Activated naive CD4-positive, alpha-beta T cell treated with Interleukin-2 at 50 U/mL for 16 hours (primary cell): Measurements from ENCODE around the gene ROBO1.

Experiments used
- DNase-seq: peaks from one replicate; pipeline ENCODE4 v3.0.0-alpha.2; 2020

ROBO1 gene

DNA sequence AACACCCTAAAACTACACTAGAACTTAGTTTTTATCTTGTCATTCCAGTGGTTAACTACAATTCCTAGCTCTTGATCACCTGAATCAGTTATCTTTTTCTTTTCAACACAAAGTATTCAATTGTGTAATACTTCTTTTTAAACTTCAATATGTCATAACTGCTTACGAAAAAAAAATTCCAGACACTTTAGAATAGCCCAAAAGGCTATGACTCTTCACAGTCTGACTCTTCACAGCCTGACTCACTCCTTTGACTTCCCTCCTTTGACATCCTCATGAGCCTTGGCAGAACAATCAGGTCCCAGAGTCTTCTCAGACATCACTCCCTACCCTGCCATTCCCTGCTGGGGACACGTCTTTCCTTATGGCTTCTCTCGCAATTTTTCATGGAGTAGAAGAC is 727.1 kb downstream of the ROBO1 start:
- no peak for DNase-seq

DNA sequence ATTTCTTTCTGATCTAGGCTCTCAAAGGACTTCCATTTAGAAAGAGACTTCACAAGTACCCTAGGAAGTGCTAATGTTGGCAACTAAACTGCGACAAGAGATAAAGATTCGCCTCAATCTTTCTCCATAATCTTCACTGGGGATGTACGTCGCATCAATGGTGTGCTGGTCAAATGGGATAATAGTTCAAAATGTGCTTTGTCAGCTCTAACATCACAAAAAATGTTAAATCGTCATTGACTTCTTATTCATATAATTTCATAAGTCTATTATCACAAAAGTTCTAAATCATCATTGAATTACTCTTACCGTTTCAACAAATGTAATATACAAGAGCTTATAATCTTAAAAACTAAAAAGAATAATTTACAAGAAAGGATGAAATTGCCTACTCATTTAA is 727.7 kb downstream of the ROBO1 start:
- no peak for DNase-seq

DNA sequence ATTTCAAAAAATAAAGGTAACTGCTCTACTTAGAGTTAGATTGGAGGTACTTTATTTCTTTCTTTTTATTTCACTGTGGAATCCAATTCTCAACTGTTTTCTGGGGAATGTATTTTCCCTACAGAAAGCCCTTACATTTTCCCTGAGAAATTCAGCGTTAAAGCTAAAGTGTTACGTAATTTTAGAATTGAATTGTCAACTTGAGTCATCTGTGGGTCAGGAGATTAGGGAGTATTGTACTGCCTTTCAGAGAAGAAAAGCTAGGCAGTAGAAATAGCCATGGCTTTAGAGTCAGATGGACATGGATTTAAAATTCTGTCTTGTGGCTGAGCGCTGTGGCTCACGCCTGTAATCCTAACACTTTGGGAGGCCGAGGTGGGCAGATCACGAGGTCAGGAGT is 728.6 kb downstream of the ROBO1 start:
- no peak for DNase-seq

DNA sequence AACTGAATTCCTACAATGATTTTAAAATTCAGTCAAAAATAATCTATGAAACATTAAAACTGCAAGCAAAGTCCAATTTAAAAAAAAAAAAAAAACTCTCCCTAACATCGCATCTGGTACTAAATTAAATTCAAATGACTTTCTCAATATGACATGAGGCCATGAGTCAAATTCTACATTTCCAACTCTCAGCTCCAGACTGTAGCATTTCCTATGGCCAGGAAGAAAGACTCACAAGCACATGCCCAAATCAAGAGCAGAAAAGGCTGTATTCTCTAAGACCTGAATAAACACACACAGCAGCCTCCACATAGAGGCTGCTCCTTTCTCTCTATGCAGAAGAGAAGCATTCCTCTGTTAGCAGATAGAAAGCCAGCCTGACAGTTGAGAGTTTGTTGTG is 729.2 kb downstream of the ROBO1 start:
- no peak for DNase-seq

DNA sequence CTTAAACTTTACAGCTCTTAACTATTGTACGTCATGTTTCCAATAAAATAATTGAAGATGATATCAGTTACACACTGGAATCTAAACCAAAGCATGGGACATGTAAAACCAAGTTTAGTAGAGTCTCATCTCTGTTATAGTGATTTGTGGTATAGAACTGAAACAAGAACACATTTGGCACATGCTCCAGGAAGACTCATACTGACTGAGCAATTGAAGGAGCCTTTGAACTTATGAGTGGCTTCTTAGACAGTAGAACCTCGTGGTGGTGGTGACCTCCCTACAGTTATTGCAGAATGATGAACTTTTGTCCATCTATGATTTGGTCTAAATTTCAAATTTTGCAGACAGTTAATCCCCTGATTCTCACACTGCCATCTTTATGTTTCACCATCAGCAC is 729.7 kb downstream of the ROBO1 start:
- DNase-seq: no peak

DNA sequence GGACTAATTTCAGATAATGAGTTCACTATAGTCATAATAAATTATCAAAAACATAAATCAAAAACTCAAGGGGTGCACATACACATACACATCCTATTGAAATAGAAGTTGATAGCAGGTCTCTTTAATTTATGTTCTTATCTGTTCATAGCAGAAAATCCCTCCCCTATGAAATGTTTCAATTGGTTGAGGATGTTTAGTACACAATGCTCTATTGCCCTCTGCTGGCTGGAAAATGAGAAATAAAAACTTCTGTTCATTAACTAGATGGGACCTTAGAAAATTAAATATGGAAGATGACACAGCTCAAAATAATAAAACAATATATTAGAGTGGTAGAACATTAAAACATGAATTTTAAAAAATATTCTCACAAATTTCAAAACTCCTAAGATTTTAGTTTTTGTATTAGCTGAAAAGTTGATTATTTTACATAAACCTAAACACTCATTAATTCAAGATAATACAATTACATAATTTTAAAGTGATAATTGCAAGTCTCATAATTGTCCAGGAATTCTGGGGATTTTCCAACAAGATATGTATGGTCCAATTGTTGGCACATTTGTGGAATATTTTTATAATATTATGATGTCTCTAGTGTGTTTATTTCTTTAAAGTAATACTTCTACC is 735.0 kb downstream of the ROBO1 start:
- no peak for DNase-seq

DNA sequence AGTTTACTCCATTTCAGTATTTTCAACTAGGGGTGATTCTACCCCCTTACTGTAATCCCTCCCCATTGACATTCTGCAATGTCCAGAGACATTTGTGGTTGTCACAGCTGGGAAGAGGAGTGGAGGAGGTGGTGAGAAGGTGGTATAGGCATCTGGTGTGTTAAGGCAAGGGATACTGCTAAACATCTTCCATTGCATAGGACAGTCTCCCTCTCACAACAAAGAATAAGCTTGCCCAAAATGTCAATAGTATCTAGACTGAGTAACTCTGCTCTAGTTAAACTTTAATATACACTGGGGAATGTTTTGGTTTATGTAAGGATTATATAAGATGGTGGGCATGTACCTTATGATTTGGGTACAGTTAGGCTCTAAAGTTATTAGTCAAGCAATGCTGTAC is 737.6 kb downstream of the ROBO1 start:
- no peak for DNase-seq

DNA sequence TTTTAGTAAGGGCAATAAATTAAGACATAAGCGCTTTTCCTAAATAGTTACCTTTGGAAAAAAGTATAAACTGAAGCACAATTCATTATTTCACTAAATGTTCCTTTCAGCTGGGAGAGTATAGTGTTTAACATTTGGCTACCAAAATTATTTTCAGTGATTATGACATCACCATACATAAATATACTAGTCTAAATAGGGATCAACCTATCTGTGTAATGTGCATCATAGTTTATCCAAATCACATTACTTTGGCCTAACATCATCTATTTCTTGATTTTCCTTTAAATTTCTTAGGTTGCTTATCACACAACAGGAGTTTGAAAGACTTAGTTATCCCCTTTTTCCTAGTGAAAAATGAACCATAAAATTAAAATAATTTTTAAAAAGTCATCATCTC is 738.9 kb downstream of the ROBO1 start:
- no peak for DNase-seq

DNA sequence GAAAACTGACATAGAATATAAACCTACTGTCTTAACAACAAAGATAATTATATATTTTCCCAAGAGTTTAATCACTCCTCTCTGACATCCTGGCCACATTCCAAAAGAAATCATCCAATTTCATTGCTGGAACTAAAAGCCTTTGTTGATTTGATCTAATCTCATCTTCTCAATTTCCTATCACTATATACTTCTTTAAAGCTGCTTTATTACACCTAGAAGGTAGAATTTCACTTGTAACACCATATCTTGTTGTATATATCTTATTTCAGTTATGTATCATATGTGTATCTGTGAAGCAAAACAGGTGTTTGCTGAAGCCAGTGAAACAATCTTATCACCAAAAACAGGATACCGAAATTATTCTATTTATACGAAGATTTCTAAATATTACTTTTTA is 740.2 kb downstream of the ROBO1 start:
- no peak for DNase-seq

DNA sequence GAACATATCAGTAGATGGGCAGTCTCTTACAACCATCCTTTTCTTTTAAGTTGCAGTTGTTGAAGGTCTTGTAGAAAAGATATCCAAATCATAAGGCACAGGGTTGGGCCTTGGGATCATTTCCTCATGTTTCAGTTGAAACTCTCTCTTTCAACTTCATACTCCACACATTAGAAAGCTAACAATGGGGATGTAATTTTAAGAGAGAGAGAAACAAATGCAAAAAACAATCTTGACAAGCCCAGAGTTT is 747.9 kb downstream of the ROBO1 start:
- DNase-seq: no peak

DNA sequence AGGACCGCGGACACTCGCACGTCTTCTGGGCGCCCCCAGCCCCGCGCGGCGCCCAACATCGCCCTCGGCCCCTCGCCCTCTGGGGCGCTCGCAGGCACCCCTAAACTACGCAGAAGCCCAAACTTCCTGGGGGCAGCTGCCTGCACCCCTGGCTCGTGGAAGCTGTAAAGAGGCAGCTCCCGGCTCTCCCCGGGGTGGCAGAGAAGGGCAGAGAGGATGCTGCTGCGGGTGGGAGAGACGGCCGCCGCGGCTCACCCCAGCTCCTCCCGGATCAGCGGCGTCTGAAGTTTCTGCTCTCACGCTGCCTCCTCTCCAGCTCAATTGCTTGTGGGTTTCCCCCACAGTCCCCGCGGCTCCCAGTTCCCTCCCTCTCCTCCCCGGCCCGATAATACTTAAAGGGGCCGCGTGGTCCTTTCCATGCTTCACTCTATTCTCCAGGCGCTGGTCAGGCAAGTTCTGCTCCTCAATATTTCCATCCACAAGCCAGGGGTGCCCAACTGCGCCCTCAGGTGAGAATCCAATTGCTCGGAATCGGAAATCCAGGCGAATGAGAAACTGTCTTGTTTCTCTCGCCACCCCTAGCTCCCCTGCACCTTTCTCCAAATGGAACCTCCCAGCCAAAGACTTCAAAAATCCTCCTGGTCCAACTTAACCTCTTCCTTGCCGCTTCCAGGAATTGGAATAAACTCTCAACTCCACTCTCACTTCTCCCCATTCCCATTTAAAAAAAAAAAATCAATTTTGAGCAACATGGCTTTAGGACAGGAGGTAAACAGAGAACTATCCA is 748.5 kb downstream of the ROBO1 start:
- no peak for DNase-seq

DNA sequence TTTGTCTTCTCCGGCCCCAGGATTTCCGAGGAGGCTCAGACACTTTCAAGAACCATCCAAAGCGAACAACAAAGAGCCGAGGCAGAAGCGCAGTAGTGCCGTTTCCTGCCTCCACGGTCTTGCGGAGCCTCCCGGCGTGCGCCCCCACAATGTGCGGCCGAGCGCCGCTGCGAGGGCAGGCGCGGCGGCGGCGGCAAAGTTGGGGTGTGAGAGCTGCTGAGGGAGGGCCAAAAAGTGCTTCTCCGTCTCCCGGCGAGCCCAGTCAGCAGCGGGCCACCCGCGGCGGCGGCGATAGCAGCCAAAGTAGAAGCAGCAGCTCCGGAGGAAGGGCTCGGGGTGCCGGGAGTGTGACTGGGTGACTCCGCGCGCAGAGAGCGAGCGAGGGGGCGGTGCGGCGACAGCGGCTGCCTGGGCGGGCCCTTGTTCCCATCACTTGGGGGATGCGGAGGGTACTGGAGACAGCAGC is 749.1 kb downstream of the ROBO1 start:
- DNase-seq: no peak

DNA sequence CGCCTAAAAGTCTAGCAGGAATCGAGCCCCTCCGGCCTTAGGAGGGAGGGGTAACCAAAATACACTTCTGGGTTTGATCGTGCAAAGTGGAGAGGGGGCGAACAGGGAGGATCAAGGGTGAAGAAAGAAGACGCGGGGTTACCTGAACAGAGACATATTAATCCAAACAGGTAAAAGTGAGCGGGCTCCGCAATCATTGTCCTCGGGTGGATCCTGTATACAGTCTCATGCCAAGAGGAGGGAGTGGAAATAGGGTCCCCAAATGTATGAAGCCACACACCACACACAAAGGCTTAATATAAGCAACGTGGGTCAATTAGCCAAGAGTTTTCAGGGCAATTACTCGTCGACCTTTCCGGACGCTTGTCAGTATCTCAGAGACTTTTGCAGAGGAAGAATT is 749.5 kb downstream of the ROBO1 start:
- DNase-seq: no peak

DNA sequence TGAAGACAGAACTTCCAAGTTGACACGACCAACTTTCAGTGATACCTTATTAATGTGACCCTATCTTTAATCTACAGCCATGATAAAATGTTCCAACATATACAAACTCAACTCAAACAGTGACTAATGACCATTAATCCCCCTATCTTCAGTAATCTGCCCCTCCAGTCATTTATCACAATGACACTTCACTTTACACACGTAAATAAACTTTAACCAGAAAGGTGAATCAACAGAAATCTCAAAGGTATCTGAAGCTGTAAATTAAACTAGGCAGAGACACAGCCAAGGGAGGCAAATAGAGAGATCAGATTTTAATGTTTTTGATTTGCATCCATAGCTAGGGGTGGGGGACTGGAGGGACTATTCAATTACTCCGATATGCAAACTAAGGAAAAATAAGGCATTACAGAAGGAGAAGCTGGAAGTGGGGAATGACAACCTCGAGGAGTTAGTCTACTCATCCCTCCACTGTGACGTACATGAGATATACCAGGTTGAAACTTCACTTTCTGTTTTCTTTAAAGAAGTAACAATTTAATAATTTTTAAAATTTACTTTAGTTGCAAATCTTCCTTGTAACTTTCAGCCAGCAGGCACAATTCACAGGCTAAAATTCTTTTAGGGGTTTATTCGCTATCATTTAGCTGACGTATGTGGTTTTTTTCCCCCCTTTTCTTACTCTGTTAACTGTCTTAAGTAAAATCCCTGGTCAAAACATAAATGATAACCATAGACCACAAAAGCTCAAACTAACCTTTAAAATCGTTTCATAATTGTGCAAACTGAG is 751.0 kb downstream of the ROBO1 start:
- no peak for DNase-seq

DNA sequence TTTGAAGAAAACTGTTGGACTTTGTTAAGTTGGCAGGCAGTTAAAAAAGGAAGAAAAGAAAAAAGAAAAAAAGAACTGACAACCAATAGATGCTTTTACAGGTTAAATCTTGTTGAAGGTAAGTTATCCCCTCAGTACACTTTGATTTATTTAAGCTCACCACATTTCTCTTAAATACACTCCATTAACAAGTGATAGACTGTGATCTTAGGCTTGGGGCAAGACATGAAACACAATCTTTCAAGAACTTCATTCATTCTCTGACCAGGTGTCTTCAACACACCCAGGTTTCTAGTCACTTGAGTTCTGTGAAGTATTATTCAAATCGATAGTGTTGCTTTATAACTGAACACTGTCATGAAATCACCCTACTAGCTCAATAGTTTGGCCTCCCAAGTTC is 751.9 kb downstream of the ROBO1 start:
- no peak for DNase-seq

DNA sequence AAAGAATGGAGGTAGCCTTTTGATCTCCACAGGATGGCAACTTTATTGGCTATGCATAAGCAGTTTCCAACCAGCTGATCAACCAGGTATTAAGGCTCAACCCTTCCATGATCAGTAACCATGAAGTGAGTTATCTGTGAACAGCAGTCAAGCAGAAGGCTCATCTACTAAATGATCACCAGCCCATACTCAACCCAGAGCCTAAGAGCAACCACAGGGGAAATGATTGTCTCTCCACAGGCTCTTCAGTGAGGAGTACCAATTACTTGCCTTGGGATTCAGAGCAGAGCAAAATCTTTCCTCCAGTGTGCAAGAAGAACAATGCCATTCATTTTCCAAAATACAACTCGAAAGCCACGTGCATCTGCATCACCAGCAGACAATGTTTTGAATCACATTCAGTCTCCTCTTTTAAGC is 754.8 kb downstream of the ROBO1 start:
- no peak for DNase-seq

DNA sequence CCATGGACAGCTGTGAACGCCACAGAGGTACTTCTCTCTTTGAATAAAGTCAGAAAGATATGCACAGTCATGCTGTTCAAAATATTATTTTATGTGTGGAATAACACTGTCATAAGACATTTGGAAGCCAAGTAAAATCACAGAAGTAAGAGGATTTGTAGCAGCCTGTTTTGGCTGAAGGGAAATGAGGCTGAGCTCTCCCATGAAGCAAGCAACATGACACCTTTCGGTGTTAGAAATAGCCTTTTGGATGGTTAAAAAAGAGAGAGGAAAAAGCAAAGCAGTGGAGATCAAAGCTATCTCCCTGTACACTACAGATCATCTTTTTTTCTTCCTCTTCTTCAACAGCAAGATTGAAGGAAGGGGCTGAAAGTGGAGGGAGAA is 755.3 kb downstream of the ROBO1 start:
- DNase-seq: no peak

DNA sequence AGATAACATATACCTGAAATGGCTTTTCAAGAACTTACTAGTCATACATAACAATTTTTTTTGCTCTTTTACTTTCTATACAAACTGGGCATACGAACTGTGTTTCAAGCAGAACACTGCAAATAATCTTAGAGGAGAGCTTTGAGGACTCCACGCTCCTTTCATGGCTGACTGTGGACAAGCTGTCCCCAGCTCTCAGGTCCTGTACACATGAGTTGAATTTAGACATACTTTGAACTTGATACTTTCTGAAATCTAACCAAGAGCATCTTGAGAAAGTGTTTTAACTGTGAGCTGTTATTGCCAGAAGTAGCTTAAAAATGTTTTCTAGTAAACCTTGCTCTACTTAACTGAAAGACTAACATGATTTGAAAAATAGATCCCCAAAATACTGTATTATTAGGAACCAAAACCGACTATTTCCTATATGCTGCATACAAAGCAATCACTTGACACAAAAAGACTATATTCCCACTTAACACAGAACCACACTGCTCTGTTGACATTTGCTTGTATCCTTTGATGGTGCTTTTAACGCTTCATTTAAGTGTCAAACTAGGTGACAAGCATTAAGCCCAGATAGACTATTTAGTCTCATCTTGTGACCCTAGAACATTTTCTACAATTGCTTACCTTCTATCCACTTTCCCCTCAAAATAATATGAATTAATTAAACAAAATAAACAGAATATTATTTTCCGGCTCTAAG is 755.8 kb downstream of the ROBO1 start:
- no peak for DNase-seq

DNA sequence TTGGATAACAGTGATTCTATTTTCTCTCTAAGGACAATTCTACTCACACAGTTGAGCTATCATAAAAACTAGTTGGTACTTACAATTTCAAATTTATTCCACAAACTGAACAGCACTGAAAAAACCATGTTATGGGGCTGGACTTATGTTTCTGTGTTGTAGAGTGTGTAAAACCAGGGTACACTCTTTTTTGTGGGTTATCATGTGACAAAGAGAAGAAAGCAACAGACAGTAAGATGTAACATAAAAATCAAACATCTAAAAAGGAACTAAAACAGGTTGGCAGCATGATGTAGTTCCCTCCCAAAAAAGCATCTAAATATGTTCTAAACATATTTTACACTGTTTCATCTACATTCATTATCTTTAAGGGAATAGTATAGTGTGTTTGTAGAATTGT is 757.9 kb downstream of the ROBO1 start:
- DNase-seq: no peak

DNA sequence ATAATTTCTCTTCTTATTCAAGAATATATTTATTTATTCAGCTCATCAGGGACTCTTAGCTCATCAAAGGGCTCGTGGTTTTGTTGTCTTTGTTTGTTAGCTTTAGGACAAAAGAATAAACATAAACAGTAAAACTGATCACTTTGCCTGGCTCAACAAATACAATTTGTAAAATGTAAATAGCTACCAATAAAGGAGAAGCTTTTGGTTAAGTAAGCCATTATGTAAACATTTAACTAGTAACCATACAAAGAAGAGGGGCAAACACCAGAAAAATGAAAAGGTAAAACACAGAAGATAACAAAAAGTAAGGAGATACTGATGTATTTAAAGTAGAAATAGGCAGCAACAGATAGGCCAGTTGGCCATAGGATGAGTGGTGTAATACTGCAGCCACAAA is 761.7 kb downstream of the ROBO1 start:
- DNase-seq: no peak

DNA sequence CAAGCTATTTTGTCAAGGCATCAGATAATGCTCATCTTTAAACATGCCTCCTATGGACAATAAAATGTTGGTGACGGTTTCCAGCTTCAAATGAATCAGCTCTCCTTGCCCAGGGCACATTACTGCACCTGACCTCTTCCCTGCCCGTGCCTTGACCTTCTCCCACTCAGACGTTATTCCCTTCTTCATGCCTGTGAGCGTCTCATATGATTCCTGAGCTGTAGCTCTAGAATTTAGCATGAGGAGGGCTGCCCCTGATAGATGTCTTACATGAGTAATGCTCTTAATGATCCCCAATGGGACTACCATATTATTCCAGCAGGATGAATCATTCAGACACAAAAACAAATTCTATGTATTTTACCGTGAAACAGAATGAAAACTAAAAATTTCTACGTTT is 762.7 kb downstream of the ROBO1 start:
- no peak for DNase-seq

DNA sequence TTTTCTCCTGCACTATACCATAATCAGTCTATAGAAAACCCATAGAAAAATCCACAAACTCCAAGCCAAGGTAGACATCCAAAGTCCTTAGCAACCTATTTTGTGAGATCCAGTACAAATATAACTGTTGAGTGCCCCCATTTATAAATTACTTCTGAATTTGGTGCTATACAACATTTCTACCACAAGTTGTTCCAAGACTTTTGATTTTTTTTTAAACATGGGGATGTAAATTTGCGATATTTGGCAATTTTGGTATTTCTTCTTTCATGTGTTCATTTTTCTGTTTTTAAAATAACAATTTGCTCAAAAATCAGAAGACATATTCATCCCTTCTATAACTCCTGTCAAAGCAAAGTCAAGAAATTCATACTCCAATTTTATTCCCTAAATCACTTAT is 763.8 kb downstream of the ROBO1 start:
- DNase-seq: no peak

DNA sequence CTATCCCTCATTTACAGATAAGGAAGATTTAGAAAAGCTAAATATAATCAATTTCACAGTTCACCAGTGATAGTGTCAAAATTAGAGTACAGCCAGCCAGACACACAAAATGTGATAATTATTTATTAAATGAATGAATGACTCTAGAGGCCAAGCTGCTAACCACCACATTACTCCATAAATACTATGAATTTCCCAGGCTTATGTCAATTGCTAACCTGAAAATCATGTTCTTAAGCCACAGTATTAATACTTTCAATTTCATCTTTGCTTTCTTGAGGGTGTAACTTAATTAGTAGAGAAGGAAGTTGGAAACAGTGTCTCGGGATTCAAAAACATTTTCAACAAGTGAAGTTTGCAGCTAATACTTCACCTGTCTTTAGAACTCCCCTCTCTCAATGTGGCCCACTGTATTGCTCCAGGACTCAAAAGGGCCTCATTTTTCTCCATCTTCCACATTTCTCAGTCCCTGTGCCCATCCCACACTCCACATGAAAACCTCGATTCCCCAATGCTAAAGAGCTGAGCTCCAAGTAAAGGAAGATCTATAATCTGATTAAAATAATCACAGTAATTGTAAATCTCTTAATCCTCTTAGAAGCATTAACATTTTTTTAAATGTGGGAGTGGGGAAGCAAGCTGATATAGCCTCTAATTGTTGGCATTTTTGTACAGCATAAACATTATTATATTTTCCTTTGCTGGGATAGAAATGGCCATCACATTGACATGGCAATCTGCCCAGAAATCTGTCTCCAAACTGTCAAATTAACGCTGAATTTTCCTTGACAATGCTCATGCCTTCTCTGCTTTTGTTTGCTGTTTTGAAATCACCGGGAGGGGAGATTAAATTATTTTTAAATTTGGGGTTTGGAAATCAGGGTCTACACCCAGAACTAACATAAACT is 765.1 kb downstream of the ROBO1 start:
- DNase-seq: no peak
